RKO (cell line): ENCODE data around the gene CXCL8.
A peak's percentile ranks its signal among the peaks of the same experiment; 100 is the strongest.
"Not testable (repeated sequence)": the region's sequence is repeated elsewhere in the genome, so short reads cannot be mapped to it uniquely, and the experiment has no call there.

Experiments
- DNase-seq: peaks from one replicate; pipeline ENCODE4 v3.0.0-alpha.2; 2016; ENCODE audit warnings: low spot score

CXCL8 gene

DNA sequence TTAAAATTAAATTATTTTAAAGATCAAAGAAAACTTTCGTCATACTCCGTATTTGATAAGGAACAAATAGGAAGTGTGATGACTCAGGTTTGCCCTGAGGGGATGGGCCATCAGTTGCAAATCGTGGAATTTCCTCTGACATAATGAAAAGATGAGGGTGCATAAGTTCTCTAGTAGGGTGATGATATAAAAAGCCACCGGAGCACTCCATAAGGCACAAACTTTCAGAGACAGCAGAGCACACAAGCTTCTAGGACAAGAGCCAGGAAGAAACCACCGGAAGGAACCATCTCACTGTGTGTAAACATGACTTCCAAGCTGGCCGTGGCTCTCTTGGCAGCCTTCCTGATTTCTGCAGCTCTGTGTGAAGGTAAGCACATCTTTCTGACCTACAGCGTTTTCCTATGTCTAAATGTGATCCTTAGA, at the start of gene CXCL8:
Gene CXCL8, plus strand, starts transcription at position 217 of the 426 bp plus-strand sequence. Its CDS starts 90 bp downstream, at position 307.
- DNase-seq = peak; percentile 51

DNA sequence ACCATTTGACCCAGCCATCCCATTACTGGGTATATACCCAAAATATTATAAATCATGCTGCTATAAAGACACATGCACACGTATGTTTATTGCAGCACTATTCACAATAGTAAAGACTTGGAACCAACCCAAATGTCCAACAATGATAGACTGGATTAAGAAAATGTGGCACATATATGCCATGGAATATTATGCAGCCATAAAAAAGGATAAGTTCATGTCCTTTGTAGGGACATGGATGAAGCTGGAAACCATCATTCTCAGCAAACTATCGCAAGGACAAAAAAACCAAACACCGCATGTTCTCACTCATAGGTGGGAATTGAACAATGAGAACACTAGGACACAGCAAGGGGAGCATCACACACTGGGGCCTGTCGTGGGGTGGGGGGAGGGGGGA, 49.2 kb upstream of the CXCL8 start:
- DNase-seq = not testable (repeated sequence)

- no peak for DNase-seq
Measured at GRCh38 chr4:73691759-73692158, 48.6 kb upstream of the CXCL8 start.

- no peak for DNase-seq
Measured at GRCh38 chr4:73692254-73692653, 48.1 kb upstream of the CXCL8 start.

- no peak for DNase-seq
Measured at GRCh38 chr4:73692701-73693100, 47.7 kb upstream of the CXCL8 start.

DNA sequence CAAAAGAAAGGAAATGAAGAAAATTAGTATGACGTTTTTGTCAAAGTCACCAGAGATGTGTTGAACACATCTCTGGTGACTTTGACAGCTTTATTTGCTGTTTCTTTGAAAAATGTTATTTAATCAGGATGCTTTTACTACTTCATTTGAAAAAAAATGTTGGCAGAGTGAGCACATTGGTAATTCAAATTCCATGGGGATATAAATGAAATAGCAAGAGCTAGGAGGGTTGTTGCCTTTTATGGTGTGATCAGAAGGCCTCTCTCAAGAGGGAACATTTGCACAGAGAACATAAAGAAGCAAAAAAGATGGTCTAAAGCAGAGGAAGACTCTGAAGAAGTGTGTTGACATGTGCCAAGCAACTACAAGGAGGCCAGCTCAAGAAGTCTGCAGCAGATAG, 46.6 kb upstream of the CXCL8 start:
- DNase-seq = no peak

DNA sequence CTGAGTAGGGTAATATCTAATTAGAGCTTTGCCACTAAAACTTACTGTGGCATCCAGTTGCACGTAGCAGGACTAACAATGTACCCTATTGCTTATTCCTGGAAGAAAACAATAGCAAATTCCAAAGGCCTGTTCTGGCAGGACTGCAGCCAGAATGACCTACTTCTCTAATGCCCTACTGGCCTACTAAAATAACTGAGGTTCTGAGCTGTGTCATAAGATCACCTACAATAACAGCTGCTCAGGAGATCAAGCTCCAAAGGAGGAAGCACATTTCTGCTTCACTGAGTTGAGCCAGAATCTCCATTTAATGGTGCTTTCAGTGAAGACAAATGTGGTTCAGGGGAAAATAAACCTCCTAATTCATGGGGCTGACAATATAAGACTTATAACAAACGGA, 42.2 kb upstream of the CXCL8 start:
- DNase-seq = no peak

DNA sequence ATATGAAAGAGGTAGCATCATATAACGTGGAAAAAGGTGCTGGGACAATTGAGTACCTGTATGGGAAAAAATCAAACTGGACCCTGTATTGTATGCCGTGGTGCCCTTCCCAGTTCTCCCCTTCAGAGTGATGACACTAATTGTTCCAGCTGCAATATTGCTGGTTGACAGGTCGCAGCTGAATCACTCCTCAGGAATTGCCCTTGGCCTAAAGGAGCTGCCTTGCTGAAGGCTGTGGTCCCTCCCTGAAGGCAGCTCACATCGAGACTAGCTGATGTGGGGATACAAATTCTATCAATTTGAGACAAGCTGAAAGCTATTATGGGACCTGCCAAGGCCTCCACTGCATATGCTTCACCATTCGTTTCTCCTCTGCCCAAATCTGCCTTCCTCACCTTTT, 39.3 kb upstream of the CXCL8 start:
- DNase-seq = no peak

DNA sequence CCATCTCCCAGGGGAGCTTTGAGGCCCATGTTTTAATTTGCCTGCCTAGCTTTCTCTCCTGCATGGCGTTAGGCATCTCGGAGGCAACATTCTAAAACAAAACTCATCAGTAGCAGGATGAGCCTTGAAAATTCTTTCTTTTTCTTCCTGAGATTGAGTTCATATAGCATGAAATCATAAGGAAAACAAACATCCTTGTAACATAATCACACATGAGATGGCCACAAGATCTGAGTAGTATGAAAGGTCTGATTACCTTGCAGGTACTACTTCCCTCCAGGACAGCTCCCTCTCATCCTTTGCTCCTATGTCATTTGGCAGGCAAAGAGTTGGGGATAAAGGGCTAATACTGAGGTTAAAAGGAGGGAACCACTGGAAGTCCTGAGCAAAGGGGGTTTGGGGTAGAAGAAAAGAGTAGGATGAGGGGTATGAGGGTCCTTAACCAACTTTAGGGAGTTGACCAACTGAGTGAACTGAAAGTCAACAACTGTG, 37.5 kb upstream of the CXCL8 start:
- no peak for DNase-seq

DNA sequence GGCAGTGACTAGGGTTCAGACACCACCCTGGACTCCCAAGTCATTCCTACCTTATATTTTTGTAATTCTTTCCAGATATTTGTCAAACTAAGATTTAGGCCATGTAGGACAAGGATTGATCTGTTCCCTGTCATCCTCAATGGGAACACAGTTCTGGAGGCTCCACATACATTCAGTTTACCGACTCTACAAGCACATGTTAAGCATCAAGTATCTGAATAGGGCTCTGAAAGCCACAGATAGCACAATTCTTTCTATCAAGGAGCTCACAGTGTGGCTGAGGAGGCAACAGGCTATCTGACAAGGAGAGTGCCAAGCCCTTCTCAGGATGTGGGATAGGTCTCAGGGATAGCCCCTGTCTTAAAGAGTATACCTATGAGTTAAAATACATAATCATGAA, 37.0 kb upstream of the CXCL8 start:
- no peak for DNase-seq

DNA sequence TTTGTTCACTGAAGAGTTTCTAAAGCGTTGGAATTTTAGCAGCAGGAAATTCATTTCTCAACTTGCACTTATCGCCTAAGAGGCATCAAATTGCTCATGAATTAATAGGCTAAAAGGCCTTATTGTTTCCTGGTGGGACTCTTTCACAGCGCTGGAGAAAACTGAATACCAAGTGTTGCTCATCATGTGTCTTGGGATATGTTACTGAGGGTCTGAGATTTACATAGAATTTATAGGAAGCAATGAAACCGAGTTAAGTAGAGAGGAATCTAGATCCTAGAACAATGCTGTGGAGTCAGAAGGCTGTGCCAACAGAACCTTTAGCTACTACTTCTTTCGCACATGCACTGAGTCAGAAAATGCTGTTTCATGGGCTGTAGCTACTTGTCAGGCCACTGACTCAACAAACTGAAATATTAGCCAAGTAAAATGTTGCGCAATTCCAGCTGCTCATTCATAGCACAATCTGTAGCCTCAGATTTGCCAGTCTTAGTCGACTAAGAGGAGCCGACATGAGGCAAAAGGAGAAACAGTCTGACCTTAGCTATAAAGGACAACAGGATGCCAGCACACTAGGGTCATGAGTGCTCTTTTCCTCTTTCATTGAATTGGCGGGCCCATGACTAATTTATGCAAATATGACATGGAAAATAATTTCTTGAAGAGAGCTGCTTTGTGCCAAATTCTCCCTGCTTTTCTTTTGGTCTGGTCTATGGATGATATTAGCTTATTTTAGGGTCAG, 35.9 kb upstream of the CXCL8 start:
- peak; percentile 97 for DNase-seq

DNA sequence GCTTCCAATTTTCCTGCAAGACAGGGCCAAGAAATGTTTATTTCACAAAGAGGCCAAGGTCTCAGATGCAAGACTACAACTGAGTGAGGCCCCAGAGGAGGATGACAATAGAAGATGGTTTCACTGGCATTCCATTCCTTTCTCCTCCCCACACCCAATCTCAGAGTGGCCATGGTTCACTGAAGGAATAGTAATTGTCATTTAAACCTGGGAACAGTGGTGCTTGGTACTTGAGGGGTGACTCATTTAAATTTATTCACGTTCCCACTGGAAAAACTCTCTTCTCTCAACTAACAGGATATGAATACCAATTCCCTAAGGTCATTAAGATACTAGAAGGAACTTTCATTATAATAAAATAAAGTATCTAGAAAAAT, 35.3 kb upstream of the CXCL8 start:
- DNase-seq = peak; percentile 34

- no peak for DNase-seq
Measured at GRCh38 chr4:73705721-73706120, 34.6 kb upstream of the CXCL8 start.

DNA sequence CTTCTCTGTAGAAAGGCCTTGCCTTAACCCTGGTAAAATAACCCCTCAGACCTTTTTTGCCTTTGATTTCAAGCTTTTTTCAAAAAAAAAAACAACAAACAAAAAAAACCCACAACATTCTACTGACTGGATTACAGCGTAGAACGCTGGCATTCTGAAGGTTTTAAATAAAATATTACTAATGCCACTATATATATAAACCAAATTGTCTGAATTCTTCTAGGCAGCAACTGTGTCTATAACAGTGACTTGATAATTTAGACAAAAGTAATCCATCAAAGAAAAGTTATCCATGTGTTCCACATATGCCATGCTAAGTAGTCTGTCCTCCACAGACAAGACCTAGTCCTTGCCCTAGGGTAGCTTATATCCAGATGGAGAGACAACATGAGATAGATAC, 33.6 kb upstream of the CXCL8 start:
- DNase-seq = no peak

DNA sequence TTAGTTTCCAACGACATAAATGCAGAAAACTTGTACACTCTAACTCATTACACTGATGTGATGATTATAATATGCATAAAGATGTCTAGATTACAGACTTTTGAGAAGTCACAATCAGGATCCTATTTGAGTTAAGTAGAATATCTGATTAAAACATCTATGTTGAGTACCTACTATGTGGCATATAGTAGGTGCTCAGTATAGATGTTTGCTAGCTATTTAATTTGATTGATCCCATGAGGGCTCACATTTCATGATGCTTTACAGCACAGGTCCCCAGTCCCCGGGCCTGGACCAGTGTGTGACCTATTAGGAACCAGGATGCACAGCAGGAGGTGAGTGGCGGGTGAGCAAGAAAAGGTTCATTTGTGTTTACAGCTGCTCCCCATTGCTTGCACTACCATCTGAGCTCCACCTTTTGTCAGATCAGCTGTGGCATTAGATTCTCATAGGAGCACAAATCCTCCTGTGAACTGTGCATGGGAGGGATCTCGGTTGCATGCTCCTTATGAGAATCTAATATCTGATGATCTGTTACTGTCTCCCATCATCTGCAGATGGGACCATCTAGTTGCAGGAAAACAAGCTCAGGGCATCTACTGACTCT, 33.0 kb upstream of the CXCL8 start:
- DNase-seq = no peak

GRCh38 chr4:73707918-73708577, 32.3 kb upstream of the CXCL8 start:
- peak; percentile 63 for DNase-seq

- DNase-seq = no peak
Measured at GRCh38 chr4:73709451-73710033, 30.8 kb upstream of the CXCL8 start.

DNA sequence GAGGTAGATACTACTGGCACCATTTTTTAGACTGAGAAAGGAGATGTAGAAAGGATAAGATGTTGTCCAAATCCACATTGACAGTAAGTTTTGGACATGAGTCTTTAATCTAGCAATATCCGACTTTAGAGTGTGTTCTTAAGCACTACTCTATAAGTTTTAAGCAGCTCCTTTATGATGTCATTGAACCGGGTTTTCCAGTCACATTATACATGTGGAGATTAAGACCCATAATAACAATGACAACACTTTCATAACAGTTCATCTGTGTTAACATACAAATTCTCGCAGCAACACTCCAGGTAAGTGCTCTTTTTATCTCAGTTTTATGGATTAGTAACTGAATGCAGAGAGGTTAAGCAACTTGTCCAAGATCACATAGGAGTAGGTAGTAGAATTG, 30.3 kb upstream of the CXCL8 start:
- DNase-seq = no peak

- no peak for DNase-seq
Measured at GRCh38 chr4:73711989-73712388, 28.4 kb upstream of the CXCL8 start.

GRCh38 chr4:73713650-73714049, 26.7 kb upstream of the CXCL8 start:
- DNase-seq = no peak

DNA sequence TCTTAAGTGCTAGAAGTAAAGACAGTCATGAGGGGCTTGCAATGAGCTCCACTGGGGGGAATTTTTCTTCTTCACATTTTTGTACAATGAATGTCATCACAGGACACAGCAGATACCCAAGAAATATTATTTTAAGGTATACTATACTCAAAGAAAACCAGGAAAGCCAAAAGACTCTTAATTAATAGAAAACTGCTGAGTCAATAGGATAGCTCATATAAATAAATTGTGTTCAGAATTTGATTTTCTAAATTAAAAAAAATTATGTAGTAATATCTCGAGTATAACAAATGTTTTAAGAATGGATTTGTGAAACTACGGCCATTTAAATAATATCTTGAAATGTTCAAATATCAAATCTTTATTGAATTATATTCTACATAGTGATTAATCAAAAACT, 25.7 kb upstream of the CXCL8 start:
- DNase-seq = no peak

DNA sequence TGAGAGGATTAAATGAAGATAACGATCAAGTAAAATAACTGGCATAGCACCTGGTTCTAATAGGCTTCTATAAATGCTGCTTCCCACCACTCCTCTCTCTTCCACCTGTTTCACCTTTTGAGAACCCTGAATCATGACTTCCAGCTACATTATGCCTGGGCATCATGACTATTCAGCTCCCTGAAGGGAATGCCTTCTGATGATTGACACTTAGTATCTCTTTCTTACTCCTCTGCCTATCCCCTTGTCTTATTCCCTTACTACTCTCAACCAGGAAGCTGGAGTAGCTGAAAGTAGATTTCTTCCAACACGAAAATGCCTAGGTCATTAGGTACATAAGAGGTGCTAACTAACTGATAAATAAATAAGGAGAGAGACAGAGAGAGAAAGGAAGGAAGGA, 24.7 kb upstream of the CXCL8 start:
- no peak for DNase-seq
